SK-N-MC (cell line): ENCODE measurements around the gene GRAMD1B.

Experiments
- DNase-seq: peaks from one replicate; pipeline ENCODE4 v3.0.0-alpha.2; 2011; ENCODE audit warnings: low read depth, low spot score
- H3K27ac ChIP-seq: fragments of 200-600 bp; sonication (generic); 2 replicates; pipeline ENCODE4 v1.5.1; 2016; ENCODE audit warnings: mixed run types
- H3K36me3 ChIP-seq: fragments of 200-600 bp; sonication (generic); 2 replicates; pipeline ENCODE4 v1.6.1; 2017; ENCODE audit warnings: antibody characterized with exemption, low read length, mixed read lengths; ENCODE audit not compliant: insufficient read depth
- H3K4me3 ChIP-seq: fragments of 200-600 bp; sonication (generic); 2 replicates; pipeline ENCODE4 v1.5.1; 2016
- H3K9ac ChIP-seq: fragments of 200-600 bp; sonication (generic); 2 replicates; pipeline ENCODE4 v1.8.0; 2017; ENCODE audit warnings: mixed run types, mixed read lengths; ENCODE audit not compliant: insufficient read length
- H3K9me3 ChIP-seq: fragments of 200-600 bp; sonication (generic); 2 replicates; pipeline ENCODE4 v1.6.1; 2017; ENCODE audit warnings: low read depth, mild to moderate bottlenecking, antibody characterized with exemption, low read length, moderate library complexity, mixed read lengths
- EZH2 ChIP-seq: fragments of 200-600 bp; sonication (generic); IDR thresholded peaks from one replicate; pipeline ENCODE4 v1.6.1; 2017; ENCODE audit warnings: antibody characterized with exemption
- FOXP2 ChIP-seq: optimal IDR thresholded peaks from 2 replicates; pipeline ENCODE3; 2011; ENCODE audit warnings: mild to moderate bottlenecking, moderate library complexity; ENCODE audit not compliant: insufficient read depth; ENCODE audit errors: extremely low read length, control extremely low read depth
- POLR2AphosphoS5 ChIP-seq: IDR thresholded peaks from 2 replicates; pipeline ENCODE4 v1.6.1; 2012; ENCODE audit warnings: mild to moderate bottlenecking, low read depth, low read length, borderline replicate concordance

Gene GRAMD1B

GRCh38 chr11:123624974-123625373 is 194.9 kb downstream of the GRAMD1B start:
- Histone ChIP-seq H3K9ac (no peak overlapping the region), H3K4me3 (no peak overlapping the region), H3K9me3 (no peaks in the 10 kb centered on the region), H3K36me3 (no peaks in the 10 kb centered on the region), H3K27ac (no peak overlapping the region)
- TF ChIP-seq POLR2AphosphoS5 (no peak), EZH2 (no peak), FOXP2 (no peak)
- no peak for DNase-seq

GRCh38 chr11:123628936-123629683 is 199.0 kb downstream of the GRAMD1B start:
- Histone ChIP-seq H3K36me3 (no peaks in the 10 kb centered on the region), H3K4me3 (no peak overlapping the region), H3K27ac (no peak overlapping the region), H3K9ac (no peak overlapping the region), H3K9me3 (no peaks in the 10 kb centered on the region)
- TF ChIP-seq FOXP2: no peak
- TF ChIP-seq POLR2AphosphoS5: no peak
- no peak for TF ChIP-seq EZH2
- DNase-seq: no peak

GRCh38 chr11:123630126-123630608 is 200.1 kb downstream of the GRAMD1B start:
- H3K9ac ChIP-seq: no peak overlapping the region
- H3K36me3 ChIP-seq: no peaks in the 10 kb centered on the region
- H3K9me3 ChIP-seq: no peaks in the 10 kb centered on the region
- no peak for DNase-seq
- TF ChIP-seq FOXP2 (no peak), POLR2AphosphoS5 (no peak), EZH2 (no peak)
- H3K4me3 ChIP-seq: no peak overlapping the region
- H3K27ac ChIP-seq: no peak overlapping the region

GRCh38 chr11:123640029-123640428 is 210.0 kb downstream of the GRAMD1B start:
- Histone ChIP-seq H3K36me3 (no peaks in the 10 kb centered on the region), H3K9ac (no peak overlapping the region), H3K4me3 (no peak overlapping the region), H3K27ac (no peak overlapping the region), H3K9me3 (no peaks in the 10 kb centered on the region)
- no peak for TF ChIP-seq POLR2AphosphoS5
- TF ChIP-seq EZH2: no peak
- no peak for TF ChIP-seq FOXP2
- no peak for DNase-seq

GRCh38 chr11:123640677-123641494 is 210.8 kb downstream of the GRAMD1B start:
- H3K4me3 ChIP-seq: no peak overlapping the region
- H3K27ac ChIP-seq: no peak overlapping the region
- no peaks in the 10 kb centered on the region for H3K9me3 ChIP-seq
- H3K36me3 ChIP-seq: no peaks in the 10 kb centered on the region
- DNase-seq: no peak
- TF ChIP-seq POLR2AphosphoS5: no peak
- no peak for TF ChIP-seq EZH2
- TF ChIP-seq FOXP2: no peak
- no peak overlapping the region for H3K9ac ChIP-seq

- Histone ChIP-seq H3K9ac (no peak overlapping the region), H3K9me3 (no peaks in the 10 kb centered on the region), H3K4me3 (no peak overlapping the region), H3K36me3 (no peaks in the 10 kb centered on the region), H3K27ac (no peak overlapping the region)
- TF ChIP-seq POLR2AphosphoS5 (no peak), FOXP2 (no peak), EZH2 (no peak)
- no peak for DNase-seq
Measured at GRCh38 chr11:123641495-123641840, 211.4 kb downstream of the GRAMD1B start.

GRCh38 chr11:123642435-123642834 is 212.4 kb downstream of the GRAMD1B start:
- Histone ChIP-seq H3K9ac (no peak overlapping the region), H3K27ac (no peak overlapping the region), H3K4me3 (no peak overlapping the region), H3K9me3 (no peaks in the 10 kb centered on the region), H3K36me3 (no peaks in the 10 kb centered on the region)
- no peak for TF ChIP-seq POLR2AphosphoS5
- no peak for TF ChIP-seq EZH2
- TF ChIP-seq FOXP2: no peak
- DNase-seq: no peak

GRCh38 chr11:123645286-123645975 is 215.4 kb downstream of the GRAMD1B start:
- Histone ChIP-seq H3K4me3 (no peak overlapping the region), H3K36me3 (no peaks in the 10 kb centered on the region), H3K27ac (no peak overlapping the region), H3K9ac (no peak overlapping the region), H3K9me3 (no peaks in the 10 kb centered on the region)
- DNase-seq: no peak
- TF ChIP-seq FOXP2 (no peak), EZH2 (no peak), POLR2AphosphoS5 (no peak)

GRCh38 chr11:123650901-123651300 is 220.8 kb downstream of the GRAMD1B start:
- DNase-seq: no peak
- no peak overlapping the region for H3K27ac ChIP-seq
- no peak overlapping the region for H3K4me3 ChIP-seq
- H3K36me3 ChIP-seq: no peaks in the 10 kb centered on the region
- no peak overlapping the region for H3K9ac ChIP-seq
- H3K9me3 ChIP-seq: no peaks in the 10 kb centered on the region
- no peak for TF ChIP-seq FOXP2
- TF ChIP-seq EZH2: no peak
- no peak for TF ChIP-seq POLR2AphosphoS5
